Stimulated activated CD4-positive, alpha-beta T cell treated with anti-CD3 and anti-CD28 coated beads, Interleukin-1b, Interleukin-23, amount 100 ng/mL, for 24 hours (primary cell): ENCODE measurements around the gene GARS1.

ENCODE experiments used
- DNase-seq, 4 experiments: peaks; one replicate each; pipeline ENCODE4 v3.0.0-alpha.2; 2020; ENCODE audit warnings: low read depth in 4 of 4, low spot score in 1 of 4

Gene GARS1

DNA sequence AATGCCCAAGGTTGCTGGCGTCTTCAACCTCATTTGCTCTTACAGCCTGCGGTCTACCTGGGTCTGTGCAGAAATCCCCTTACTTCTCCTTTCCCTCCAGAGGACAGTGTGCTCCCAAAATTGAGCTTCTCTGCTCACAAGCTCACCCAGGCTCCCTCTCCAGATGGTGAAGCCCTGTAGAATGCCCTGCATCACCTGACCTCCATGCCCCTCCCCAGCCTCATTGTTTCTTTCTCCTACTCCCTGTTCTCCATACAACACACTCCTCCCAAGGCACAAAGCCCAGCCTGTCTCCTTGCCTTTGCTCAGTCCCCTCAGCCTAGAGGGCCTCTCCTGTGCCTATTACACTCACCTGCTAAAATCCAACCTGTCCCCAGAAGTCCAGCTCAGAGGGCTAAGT is 84.1 kb downstream of the GARS1 start:
- DNase-seq, result no peak

DNA sequence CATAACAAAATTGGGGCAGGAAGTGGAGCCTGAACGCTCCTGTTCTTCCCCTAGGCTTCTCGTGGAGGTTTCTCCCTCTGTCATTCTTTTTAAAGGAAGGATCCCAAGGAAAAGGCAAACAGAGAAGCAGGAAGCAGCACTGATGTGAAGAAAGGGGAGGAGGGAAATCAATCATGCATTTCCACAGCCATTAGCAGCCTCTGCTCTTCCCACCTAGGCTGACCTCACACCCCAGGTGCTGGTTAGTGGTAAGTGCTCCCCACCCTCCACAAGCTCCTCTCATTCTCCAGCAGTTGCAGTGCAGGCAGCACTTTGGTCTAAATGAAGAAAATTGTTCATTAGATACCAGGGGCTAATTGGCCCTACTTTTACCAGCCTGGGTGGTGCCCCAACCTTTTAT is 85.0 kb downstream of the GARS1 start:
- DNase-seq, result no peak

DNA sequence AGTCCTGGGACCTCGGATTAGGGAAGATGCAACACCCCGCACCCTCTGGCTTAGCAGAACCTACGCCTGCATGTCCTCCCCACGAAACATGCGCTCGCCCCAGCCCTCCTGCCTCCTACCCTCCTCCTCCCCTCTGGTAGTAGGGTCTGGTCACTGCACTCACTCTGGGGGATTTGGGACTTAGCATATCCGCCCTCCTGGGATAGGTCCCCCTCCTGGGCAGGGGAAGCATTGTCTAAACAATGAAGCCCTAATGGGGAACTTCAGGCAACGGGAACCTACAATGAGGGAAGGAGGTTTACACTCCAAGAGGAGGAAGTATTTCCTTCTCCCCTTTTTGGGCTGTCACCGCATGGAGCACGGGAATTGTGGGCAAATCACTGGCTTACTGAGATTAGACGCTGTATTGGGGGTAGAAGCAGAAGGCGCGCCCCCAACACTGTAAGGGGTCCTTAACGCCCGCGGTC is 86.7 kb downstream of the GARS1 start:
- DNase-seq, result no peak

DNA sequence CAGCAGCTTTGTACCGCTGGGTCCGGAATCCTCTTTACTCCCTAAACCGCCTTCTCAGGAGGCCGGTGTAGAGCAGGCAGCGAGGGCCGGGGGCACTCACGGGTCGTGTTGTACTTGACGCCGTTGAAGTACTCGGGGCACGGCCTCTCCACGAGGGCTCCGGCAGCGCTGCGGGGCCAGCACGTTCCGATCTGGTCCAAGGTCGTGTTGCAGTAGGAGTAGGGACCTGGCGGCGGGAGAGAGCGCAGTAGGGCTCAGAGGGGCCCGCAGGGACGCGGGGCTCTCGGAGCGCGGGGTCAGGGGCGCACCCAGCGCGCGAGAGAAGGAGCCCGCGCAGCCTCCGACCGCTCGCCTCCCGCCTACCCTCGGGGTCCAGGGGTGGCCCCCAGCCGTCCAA is 87.1 kb downstream of the GARS1 start:
- DNase-seq, result no peak

DNA sequence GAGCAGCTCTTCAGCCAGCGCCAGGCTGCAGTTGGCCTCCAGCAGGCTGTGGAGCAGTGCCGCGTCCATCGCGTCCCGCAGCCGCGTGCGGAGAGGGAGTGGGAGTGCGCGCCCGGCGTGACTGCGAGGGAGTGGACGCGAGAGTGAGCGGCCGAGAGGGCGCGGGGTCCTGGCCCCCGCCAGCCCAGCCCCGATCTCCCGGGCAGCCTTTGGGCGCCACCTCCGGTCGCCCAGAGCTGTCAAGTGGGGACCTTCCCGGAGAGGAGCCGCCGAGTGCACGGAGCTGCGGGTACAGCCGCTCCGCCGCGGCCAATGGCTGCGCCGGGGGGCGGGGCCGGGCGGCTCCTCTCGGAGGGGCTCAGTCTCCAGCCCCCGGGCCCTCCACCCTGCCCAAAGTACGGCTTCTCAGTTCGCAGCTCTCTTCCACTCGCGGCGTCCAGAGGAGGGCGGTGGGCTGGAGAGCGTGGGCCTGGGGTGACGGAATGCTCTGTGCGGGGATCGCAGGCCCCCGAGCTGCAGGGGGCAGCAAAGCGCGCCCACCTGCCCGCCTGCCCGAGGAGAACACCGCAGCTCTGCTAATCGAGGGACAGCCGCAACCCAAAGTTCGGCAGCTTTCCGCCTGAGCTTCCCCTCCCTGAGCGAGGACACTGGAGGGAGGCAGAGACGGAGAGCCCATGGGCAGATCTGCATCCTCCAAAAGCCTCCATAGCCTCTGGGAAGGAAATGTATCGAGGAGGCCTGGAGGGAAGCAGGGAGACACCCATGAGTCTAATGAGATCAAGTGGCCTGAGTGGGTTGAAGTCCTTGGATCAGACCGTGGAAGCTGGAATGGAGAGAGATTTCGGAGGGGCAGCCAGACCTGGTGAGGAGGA is 87.8 kb downstream of the GARS1 start, which contains the start of gene CRHR2:
Gene CRHR2 (minus strand): TSS at position 245 of the 872 bp plus-strand sequence. CDS start 176 bp downstream, at position 69.
- peak in 3 of 4 experiments; percentile 11 to 18 (median 12) for DNase-seq

DNA sequence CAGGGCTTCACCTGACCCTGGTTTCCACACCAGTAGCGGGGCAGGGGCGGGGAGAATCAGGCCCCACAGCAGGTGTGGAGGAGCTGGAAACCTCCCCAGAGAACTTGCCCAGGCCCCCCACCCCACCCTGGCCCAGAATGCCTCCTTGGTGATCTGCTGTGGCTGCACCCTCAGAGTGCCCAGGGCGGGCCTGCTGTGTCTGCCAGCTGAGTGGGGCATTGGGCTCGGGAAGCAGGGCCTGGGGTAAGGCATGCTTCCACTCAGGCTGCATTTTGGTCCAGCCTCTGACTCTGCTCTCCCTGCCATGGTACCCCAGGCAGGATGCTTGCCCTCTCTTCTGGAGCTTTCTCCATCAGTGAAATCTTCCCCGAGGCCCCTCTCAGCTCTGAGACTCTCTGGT is 88.6 kb downstream of the GARS1 start:
- DNase-seq, result no peak
